Measurements from ENCODE around the gene CLEC4E.
"Not testable (repeated sequence)": the region's sequence is repeated elsewhere in the genome, so short reads cannot be mapped to it uniquely, and the experiment has no call there.

The CLEC4E gene

GRCh38 chr12:8540831-8541230, at the start of gene CLEC4E:
TSS of gene CLEC4E (minus strand) at chr12:8540905. CDS start at chr12:8540797, 108 bp downstream.
- not testable (repeated sequence) for DNase-seq

GRCh38 chr12:8589679-8590078, 49.0 kb upstream of the CLEC4E start:
- no peak for DNase-seq

DNA sequence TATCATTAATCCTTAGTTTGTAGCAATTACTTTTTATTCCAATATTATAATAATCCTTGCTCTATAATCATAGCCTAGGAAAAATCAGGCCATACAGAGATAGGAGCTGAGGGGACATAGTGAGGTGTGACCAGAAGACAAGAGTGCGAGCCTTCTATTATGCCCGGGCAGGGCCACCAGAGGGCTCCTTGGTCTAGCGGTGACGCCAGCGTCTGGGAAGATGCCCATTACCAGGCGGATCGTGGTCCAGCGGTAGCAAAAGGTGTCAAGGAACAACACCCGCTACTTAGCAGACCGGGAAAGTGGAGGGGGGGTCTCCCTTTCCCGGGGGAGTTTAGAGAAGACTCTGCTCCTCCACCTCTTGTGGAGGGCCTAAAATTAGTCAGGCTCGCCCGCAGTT, 43.8 kb upstream of the CLEC4E start:
- not testable (repeated sequence) for DNase-seq

DNA sequence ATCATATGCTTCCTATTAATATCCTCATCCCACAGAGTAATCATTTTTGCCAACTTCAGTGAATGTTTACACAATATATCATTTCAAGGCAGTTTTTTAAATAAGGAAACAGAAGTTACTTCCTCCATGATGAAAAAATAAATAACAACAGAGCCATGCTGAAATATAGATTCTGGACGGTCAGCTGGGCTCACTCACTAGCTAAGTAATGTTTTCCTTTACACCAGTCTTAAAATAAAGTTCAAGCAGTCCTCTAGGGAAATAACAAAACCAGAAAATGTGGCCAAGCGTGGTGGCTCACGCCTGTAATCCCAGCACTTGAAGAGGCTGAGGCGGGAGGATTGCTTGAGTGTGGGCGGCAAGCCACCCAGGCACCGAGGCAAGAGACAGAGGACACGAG, 43.3 kb upstream of the CLEC4E start:
- DNase-seq = no peak

GRCh38 chr12:8581098-8581784, 40.5 kb upstream of the CLEC4E start:
- DNase-seq = no peak

DNA sequence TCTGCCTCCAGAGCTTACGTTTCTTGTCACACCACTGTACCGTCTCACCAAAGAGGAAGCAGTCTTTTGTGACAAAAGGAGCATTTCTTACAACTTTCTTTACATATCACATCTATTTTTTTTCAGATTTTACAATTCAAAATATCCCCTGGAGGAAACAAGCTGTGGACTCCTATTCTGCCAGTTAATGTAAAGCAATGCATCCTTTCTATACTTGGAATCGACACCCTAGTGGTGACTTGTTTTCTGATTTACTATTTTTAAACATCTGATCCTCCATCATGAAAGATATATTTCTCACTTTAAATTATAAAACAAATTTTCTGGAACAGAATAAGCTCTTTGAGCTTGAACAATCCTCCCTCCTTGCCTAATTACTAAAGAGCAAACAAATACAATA, 37.2 kb upstream of the CLEC4E start:
- no peak for DNase-seq

DNA sequence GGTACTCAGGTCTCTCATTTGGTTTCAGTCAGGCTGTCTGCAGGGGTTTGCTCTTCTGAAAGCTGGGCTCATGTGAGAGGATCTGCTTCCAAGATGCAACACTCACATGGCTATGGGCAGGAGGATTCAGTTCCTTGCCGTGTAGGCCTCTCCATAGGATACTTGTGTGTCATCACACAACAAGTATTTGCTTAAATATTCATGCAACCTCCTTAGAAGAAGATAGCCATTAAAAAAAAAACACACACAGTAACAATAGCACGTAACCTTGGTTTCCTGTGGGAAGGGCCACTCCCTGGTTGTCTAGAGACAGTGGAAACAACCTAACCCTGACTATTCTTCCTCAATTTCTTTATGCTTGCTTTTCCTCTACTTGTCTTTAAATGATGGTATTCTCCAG, 31.8 kb upstream of the CLEC4E start:
- no peak for DNase-seq

DNA sequence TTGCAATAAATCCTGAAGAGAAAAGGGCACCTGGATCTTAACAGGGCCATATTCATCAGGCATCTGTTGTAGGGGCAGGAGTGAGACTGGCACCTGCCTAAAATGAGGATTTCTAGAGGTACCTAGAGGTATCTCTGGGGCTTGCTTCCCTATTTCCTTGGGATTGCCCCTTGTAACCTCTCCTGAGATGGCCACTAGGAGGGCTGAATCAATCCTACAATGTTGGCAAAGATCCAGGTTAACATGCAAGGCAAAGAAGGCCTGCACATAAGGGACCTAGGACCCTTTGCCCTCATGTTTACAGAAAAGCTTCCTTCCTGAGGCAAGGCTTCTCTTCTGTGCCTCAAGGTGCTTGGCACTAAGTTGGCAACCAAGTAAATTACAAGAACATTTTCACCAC, 25.8 kb upstream of the CLEC4E start:
- DNase-seq = no peak

GRCh38 chr12:8566052-8566451, 25.3 kb upstream of the CLEC4E start:
- DNase-seq = not testable (repeated sequence)

GRCh38 chr12:8564656-8565055, 24.0 kb upstream of the CLEC4E start:
- no peak for DNase-seq

DNA sequence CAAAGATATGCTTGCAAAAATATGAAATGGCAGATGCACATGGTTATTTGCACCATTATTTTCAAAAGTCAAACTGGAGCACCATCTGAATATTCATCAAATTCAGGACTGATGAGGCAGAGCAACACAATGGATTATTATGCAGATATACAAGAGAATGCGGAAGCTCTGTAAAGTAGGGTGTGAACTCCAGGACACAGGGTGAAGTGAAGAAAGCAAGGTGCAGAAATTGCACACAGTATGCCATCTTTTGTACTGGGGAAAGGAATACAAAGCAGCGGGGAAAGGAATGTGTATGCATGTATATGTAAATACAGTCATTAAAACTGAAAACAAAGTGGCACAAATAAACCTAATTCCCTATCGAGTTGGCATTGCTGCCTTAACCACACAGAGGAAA, 22.7 kb upstream of the CLEC4E start:
- no peak for DNase-seq

DNA sequence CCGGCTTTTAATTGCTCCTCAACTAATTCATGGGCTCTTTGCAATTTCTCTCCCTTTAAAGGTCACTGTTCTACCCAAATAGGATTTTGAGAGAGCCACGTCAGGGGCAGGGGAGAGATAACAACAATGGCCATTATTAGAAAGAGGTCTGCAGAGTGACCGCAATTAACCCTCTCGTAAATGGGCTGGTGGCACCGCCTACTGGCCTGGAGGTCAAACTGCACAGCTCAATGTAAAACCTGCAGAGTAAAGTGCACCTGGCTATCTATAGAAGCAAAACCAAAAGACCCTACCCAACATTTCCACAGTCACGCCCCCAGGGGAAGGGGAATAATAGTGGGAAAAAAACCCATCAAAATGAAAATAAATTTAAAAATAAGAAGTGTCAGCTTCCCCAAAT, 21.6 kb upstream of the CLEC4E start:
- DNase-seq = no peak

- no peak for DNase-seq
Measured at GRCh38 chr12:8561011-8561410, 20.3 kb upstream of the CLEC4E start.

DNA sequence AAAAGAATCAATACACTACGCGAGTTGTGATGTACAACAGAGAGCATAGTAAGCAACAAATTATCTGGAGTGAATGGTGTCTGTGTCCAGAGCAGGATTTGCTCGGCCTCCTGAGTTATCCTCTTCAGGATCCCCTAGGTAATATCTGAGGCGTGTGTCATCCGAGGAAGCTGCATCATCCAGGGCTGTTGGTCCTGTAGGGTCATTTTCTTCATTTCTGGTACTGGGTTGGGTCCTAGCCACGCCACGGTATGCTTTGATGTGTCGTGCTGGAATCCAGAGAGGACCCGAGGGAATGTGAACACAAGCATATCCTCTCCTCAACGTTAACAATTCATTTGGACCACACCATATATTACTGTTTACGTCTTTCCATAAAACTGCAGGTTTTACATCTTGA, 19.0 kb upstream of the CLEC4E start:
- DNase-seq = no peak

GRCh38 chr12:8556531-8557097, 15.9 kb upstream of the CLEC4E start:
- DNase-seq = no peak

DNA sequence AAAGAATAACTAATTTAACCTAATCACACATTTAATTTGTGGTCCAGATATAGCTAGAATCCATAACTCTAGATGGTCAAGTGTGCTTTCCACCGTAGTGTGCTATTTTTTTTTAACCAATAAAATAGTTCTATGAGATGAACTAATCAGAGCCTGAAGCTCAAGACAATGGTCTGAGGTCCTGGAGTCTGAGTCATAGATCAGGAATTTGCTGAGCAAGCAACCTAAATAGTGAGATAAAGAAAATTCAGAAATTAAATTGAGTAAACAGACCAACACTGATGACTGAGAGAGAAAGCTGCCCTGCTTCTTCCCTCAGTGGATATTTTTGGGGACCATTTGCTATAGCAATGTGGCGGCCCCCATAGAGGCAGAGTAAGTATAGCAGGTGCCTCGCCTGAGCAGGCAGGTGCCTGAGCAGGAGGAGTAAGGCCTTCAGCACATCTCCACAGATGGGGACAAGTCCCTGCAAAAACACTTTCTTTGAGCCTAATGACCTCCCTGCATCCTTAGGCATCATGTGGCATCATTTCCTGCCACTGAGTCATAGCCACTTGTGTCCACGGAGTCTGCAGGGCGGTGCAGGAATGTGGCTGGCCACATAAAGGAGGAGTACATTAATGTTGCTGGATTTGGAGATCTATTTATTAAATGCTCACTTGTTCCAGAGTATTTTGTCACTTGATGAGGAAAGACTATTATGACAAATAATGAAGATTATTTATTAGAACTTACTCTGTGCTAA, 13.9 kb upstream of the CLEC4E start:
- no peak for DNase-seq

DNA sequence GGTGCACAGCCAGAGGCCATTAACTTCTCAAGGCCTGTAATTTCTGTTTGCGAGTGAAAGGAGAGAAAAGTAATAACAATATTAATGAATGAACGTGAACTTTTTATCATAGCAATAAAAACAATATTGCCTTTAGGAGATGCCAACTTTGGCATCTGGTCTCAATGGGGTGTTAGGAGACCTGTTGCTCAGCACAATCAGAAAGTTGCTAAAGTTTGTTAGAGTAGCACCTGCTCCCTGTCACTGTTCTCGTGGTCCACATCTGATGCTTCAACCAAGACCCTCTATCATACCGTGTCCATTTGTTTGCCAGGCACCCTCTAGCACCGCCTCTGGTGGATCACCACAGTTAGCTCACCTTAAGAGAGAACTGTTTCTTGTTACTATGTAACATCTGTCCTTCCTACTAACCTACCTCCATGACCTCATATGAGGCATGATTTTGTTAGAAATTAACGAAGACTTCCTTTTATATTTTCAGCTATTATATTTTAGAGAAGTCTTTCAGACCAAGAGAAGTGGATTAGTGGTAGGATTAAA, 12.5 kb upstream of the CLEC4E start:
- peak; percentile 1 for DNase-seq

- no peak for DNase-seq
Measured at GRCh38 chr12:8549381-8549780, 8.7 kb upstream of the CLEC4E start.

GRCh38 chr12:8548192-8548591, 7.5 kb upstream of the CLEC4E start:
- no peak for DNase-seq

DNA sequence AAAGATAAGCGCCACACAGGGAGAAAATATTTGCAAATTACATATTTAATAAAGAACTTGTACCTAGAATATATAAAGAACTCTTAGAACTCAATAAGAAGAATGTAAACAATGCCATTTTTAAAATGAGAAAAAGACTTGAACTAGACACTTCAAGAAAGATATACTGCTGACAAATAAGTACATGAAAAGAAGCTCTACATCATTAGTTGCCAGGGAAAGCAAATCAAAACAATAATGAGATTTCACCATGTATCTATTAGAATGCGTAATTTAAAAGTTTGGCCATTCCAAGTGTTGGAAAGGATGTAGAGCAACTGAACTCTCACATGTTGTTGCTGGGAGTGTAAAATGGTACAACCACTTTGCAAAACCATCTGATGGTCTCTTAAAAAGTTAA, 6.9 kb upstream of the CLEC4E start:
- DNase-seq = no peak

- no peak for DNase-seq
Measured at GRCh38 chr12:8546591-8546990, 5.9 kb upstream of the CLEC4E start.

DNA sequence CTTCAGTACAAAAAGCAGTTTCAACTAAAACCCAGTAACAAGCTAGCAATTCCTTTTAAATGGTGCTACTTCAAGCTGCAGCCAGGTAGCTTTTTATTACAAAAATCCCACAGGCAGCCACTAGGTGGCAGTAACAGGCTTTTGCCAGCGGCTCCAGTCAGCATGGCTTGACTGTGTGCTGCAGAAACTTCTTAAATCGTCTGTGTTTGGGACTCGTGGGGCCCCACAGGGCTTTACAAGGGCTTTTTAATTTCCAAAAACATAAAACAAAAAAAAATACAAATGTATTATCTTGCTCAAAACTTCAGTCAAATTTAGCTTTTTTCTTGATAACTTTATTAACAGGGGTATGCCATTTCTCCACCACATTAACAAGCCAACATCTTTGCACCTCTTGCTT, 3.6 kb upstream of the CLEC4E start:
- peak; percentile 12 for DNase-seq

DNA sequence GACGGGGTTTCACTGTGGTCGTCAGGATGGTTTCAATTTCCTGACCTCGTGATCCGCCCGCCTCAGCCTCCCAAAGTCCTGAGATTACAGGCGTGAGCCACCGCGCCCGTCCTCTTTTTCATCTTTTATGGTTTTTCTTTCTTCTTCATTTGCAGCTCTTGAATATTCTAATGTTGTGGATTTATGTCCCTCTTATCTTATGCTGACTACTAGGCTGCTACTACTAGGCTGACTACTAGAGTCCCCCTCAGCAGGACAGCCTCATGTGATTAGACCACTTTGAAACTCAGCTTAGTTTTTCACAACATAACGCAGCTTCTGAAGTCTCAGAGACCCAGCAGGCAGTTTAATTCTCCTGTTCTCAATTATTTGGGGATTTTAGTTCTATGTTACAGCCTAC, 857 bp upstream of the CLEC4E start:
- DNase-seq = no peak

- not testable (repeated sequence) for DNase-seq
Measured at GRCh38 chr12:8537820-8538219, 2.9 kb downstream of the CLEC4E start.
